Smooth muscle cell of the coronary artery (primary cell): ENCODE measurements around the gene IRF2BP1. TPM values are rescaled to one million over a fixed set of nuclear protein-coding genes. Genes with fewer than 3 reads are reported as not detected.

ENCODE experiments used
- total RNA-seq: library from RNA; depleted of rRNA; stranded (reverse); fragments of >200 nt; gene quantifications from 2 replicates; pipeline ENCODE4 v1.2.3, GENCODE V29; 2014; ENCODE audit warnings: low replicate concordance

The IRF2BP1 gene, protein sequence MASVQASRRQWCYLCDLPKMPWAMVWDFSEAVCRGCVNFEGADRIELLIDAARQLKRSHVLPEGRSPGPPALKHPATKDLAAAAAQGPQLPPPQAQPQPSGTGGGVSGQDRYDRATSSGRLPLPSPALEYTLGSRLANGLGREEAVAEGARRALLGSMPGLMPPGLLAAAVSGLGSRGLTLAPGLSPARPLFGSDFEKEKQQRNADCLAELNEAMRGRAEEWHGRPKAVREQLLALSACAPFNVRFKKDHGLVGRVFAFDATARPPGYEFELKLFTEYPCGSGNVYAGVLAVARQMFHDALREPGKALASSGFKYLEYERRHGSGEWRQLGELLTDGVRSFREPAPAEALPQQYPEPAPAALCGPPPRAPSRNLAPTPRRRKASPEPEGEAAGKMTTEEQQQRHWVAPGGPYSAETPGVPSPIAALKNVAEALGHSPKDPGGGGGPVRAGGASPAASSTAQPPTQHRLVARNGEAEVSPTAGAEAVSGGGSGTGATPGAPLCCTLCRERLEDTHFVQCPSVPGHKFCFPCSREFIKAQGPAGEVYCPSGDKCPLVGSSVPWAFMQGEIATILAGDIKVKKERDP
- total RNA-seq = 14.5 and 24.1 TPM in 2 replicates

DNA sequence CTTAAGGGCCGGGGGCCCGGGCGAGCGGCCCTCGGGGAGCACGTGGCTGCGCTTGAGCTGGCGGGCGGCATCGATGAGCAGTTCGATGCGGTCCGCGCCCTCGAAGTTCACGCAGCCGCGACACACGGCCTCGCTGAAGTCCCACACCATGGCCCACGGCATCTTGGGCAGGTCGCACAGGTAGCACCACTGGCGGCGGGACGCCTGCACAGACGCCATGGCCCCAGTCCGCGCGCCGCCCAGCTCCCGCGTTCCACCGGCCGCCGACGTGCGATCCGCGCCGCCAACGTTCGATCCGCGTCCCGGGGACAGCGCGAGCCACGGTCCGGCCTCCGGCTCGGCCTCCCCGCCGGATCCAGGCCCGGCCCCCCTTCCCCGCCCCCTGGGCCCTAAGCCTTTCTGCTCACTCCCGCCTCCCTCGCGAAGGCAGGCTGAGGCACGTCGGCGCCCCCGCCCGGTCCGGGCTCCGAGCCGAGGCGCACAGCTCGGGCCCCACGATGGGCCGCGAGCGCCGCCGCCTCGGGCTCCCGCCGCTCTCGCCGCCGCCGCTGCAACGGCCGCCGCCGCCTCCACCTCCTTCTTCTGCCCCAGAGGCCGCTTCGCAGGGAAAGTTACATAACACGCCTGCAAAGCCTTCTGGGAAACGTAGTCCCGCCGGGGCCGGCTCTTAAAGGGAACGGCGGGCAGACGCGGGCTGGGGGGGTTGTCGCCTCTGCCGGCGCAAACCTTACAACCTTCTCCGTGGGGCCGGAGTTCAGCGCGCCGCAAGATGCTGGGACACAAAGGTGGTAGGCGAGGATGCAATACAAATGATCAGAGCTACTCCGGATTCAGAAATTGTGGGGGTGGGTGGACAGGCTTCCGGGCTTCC, at the start of gene IRF2BP1:
Gene IRF2BP1, minus strand, starts transcription at position 586 of the 871 bp plus-strand sequence. Its CDS starts 367 bp downstream, at position 219.

GRCh38 chr19:45913874-45914830, 28.2 kb upstream of the IRF2BP1 start, which contains the start of gene NANOS2:
Gene NANOS2 (minus strand): TSS chr19:45914778. CDS start chr19:45914693, 85 bp downstream.

GRCh38 chr19:45901912-45902650, 16.1 kb upstream of the IRF2BP1 start, which contains the start of gene MYPOP:
Gene MYPOP (minus strand): TSS chr19:45902613. CDS start chr19:45901773, 840 bp downstream.

DNA sequence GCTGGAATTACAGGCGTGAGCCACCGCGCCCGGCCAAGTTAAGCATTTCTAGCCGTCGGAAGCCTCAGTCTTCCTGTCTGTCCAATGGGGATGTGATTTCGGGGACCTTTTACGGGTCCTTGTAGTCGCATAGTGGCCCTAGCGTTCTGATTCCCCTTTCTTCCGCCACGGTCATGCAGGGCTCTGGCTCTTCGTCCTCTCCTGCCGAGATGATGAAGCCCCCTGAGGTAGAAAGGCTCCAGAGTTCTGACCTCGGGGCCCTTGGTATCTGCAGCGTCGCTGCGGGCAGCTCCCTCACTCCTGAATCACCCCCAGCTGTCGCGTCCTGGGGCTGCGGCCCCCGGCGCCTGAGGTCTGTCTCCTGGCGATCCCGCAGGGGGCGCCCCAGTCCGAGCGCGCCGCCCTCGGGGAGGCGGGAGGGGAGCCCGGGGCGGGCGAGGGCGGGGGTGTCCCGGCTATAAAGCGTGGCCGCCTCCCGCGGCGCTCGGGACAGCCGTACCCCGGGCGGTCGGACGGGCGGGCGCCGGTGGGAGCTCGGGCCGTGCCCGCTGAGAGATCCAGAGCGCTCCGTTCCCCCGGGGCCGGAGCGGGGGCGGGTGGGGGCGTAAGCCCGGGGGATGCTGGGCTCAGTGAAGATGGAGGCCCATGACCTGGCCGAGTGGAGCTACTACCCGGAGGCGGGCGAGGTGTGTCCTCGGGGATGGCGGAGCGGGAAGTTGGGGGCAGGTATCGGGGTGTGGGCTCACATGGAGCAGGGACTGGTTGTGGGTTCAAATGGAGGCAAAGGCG, 21.9 kb downstream of the IRF2BP1 start, which contains the start of gene FOXA3:
Gene FOXA3, plus strand, starts transcription at position 487 of the 789 bp plus-strand sequence. Its CDS starts 131 bp downstream, at position 618.

DNA sequence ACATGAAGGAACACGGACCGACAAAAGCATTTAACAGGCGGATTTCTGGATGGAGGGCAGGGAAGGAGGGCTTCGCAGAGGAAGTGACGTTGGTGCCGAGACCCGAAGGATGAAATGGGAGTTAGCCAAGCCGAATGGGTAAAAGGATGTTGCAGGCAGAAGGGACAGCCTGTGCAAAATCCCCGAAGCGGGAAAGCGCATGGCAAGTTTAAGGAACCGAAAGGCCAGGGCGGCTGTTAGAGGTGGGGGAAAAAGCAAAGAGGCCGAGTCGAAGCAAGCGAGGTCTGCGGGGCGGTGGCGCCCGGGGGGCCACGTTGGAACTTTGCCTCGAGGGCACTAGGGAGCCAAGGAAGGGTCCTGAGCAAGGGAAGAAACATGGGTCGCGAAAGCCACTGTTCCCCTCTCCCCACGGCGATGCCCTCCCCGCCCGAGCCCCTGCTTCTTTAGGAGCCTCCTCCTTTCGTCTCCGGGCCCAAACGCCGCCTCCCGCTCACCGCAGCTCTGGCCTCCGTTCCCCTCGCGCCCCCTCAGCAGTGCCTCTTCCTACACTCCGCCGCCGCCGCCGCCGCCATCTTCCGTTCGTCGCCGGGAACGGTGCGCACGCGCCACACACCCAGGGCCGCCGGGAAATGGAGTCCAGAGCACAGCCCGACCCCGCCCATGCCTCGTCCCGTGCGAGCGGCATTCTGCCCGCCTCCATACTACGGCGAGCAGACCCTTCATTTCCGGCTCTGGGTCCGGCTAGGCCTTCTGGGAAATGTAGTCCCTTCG, 23.2 kb downstream of the IRF2BP1 start, which contains the start of gene SYMPK:
Gene SYMPK, minus strand, starts transcription at position 584 of the 771 bp plus-strand sequence. CDS start 8,652 bp downstream, outside the sequence.

Other genes starting within 250 kb of the IRF2BP1 start
- gene EML2, start 246.7 kb downstream of the IRF2BP1 start, total RNA-seq = 33.4 and 64.9 TPM in 2 replicates
- 1.8 TPM in 1 of 2 replicates, not detected in the other for gene GIPR, start 217.9 kb downstream of the IRF2BP1 start, total RNA-seq
- 966 and 1,002 TPM in 2 replicates for gene SNRPD2, start 194.2 kb downstream of the IRF2BP1 start, total RNA-seq
- gene QPCTL, start 193.5 kb downstream of the IRF2BP1 start, total RNA-seq = 3.2 and 10.4 TPM in 2 replicates
- 2.3 and 3.5 TPM in 2 replicates for gene FBXO46, start 155.2 kb downstream of the IRF2BP1 start, total RNA-seq
- gene MEIOSIN, start 152.7 kb downstream of the IRF2BP1 start, total RNA-seq = not detected in 2 replicates
- 4.1 and 6.2 TPM in 2 replicates for gene SIX5, start 116.9 kb downstream of the IRF2BP1 start, total RNA-seq
- gene DMPK, start 103.7 kb downstream of the IRF2BP1 start, total RNA-seq = 28.9 and 131 TPM in 2 replicates
- gene DMWD, start 93.3 kb downstream of the IRF2BP1 start, total RNA-seq = 14.3 and 21.6 TPM in 2 replicates
- 0.08 TPM in 1 of 2 replicates, not detected in the other for gene RSPH6A, start 70.8 kb downstream of the IRF2BP1 start, total RNA-seq
- gene SYMPK, start 23.0 kb downstream of the IRF2BP1 start, total RNA-seq = 29.4 and 46.5 TPM in 2 replicates
- gene FOXA3, start 21.8 kb downstream of the IRF2BP1 start, total RNA-seq = not detected in 2 replicates
- gene MYPOP, start 16.5 kb upstream of the IRF2BP1 start, total RNA-seq = 0.94 and 1.1 TPM in 2 replicates
- gene NANOS2, start 28.6 kb upstream of the IRF2BP1 start, total RNA-seq = not detected in 2 replicates
- 0.23 and 1.2 TPM in 2 replicates for gene NOVA2, start 87.7 kb upstream of the IRF2BP1 start, total RNA-seq
- gene CCDC61, start 109.3 kb upstream of the IRF2BP1 start, total RNA-seq = 6.0 and 6.4 TPM in 2 replicates
- gene PGLYRP1, start 136.9 kb upstream of the IRF2BP1 start, total RNA-seq = not detected in 2 replicates
- under 0.01 TPM in 1 of 2 replicates, not detected in the other for gene IGFL4, start 154.9 kb upstream of the IRF2BP1 start, total RNA-seq
- gene IGFL3, start 238.5 kb upstream of the IRF2BP1 start, total RNA-seq = not detected in 2 replicates